Sigmoid colon (tissue), 4 donors: Measurements from ENCODE around the gene CLEC3B.

Experiments used
- CTCF ChIP-seq, 4 experiments: fragments of 450-650 bp in 3 of 4; fragments of 200-600 bp in 1 of 4; IDR thresholded peaks; one replicate each; pipeline ENCODE4 v1.5.1; 2016 to 2019; ENCODE audit warnings: antibody characterized with exemption in 4 of 4, mild to moderate bottlenecking in 3 of 4, moderate library complexity in 2 of 4
- POLR2A ChIP-seq, 2 donors: fragments of 450-650 bp; IDR thresholded peaks; one replicate each; pipeline ENCODE4 v1.6.1; 2016; ENCODE audit warnings: antibody characterized with exemption in 2 of 2, mild to moderate bottlenecking in 2 of 2, moderate library complexity in 2 of 2
- POLR2AphosphoS5 ChIP-seq, 4 donors: sonication (generic); formaldehyde crosslinking; IDR thresholded peaks; one replicate each; pipeline ENCODE4 v1.6.1; 2017; ENCODE audit warnings: antibody characterized with exemption in 4 of 4

GRCh38 chr3:45056608-45057301 lies 30.7 kb downstream of the CLEC3B start:
- no peak for TF ChIP-seq CTCF (IDR thresholded peaks at IDR 0.05)
- no peak for TF ChIP-seq POLR2A (IDR thresholded peaks at IDR 0.05)
- TF ChIP-seq POLR2AphosphoS5 (IDR thresholded peaks at IDR 0.05): peak in 3 of 4 donors; percentile 43 to 68 (median 60)
